NCI-H774 (cell line): ENCODE measurements around the gene CYBA.

ENCODE experiments used
- DNase-seq: peaks from one replicate; lab custom pipeline; 2025; lab: John Stamatoyannopoulos, UW

Gene CYBA

DNA sequence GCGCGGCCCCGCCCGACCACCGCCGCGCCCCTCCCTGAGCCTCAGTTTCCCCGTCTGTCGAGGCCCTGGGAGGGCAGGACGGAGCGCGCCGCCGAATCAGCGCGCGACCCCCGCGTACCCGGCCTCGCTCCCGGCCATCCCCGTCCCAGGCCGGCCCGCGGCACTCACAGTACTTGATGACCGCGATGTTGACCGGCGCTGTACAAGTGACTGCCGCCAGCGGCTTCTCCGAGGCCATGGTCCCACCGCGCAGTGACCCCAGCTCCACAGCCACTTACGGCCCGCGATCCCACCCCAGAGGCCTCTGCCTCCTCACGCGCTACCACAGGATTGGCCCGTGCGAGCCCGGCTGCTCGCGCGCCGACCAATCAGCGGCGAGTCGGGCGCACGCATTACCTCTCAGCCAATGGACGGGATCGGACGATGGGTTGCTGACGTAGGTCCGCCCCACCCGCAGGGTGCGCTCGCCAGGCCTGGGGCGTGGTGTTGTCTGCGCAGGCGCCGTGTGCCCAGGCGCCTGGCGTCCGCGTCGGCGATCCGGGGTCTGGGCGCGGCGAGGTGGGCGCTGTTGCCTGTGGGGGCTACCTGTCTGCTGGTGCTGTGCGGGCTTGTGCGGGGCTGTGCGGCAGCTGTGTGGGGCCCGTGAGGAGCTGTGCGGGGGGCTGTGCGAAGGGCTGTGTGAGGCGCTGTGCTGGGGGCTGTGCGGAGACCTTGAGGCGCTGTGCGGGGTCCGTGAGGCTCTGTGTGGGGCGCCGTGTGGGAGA lies 12.2 kb upstream of the CYBA start, which contains the start of gene MVD:
Gene MVD, minus strand, starts transcription at position 249 of the 764 bp plus-strand sequence. Its CDS starts 11 bp downstream, at position 238.
- DNase-seq: peak; percentile 90

DNA sequence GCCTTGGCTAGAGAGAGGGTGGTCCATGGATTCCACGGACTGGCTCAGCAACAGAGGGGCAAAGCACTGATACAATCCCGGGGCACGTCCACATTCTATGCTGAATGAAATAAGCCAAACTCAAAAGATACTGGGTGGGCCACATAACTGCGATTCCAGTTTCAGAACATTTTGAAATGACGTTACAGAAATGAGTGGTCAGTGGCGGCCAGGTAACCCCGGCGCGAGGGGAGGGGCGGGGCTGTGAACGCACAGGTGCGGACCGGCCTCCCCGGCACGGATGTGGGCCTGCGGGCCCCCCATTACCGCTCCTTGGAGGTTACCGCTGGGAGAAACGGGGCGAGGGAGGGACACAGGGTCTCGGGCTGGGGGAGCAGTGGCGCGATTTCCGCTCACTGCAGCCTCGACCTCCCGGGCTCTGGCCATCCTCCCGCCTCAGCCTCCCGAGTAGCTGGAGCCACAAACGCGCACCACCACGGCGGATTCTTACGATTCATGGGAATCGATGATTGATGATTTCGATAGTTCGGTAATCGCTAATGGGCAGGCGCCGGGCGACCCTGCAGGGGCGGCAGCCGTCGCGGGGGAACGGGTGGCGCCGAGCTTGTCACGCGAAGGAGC lies 11.5 kb upstream of the CYBA start:
- DNase-seq: no peak

DNA sequence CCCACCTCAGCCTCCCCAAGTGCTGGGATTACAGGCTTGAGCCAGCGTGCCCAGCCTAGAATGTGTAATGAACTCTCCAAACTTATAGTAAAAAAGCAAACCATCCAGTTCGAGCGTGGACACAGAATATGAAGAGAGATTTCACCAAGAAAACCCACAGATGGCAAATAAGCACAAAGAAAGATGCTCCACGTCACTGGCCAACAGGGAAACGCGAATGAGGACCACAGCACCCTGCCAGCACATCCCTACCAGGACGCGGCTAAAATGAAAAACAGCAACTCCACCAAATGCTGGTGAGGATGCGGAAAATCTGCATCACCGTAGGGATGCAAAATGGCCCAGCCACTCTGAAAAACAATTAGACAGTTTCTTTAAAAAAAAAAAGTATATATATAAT lies 10.6 kb upstream of the CYBA start:
- no peak for DNase-seq

DNA sequence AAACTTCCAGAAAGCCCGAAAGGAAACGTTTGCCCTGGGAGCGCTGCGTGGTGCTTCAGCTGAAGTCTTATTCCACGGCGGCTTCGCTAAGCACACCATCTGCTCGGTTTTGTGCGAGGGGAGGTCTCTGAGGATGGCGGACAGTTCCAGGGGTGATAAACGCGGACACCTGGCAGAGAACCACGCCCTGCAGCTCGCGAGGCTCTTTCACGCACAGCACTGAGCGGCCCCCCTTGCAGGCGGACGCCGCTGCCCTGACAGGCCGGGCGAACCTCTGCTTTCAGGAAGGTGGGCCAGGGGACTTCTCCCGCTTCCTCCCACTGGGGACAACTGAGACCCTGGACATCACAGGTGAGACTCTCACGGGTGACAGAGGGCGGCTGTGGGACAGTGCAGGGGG lies 8.3 kb upstream of the CYBA start:
- DNase-seq: no peak

DNA sequence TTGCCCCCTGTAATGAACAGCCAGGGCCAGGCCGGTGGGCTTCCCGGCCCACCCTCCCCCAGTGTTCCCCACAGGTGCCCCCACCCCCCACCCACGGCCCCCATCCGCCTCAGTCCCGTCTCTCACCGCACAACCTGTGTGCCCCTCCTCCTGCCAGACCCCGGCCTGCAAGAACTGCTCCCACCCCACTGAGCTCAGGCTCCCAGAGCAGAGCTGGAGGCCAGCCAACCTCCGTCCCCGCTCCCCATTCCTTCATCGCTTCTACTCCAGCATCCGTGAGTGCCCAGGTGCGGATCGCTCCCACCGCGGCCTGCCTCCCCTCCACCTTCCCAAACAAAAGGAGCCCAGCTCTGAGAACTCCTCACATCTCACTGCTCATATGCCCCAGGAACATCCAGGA lies 7.9 kb upstream of the CYBA start:
- DNase-seq: no peak

DNA sequence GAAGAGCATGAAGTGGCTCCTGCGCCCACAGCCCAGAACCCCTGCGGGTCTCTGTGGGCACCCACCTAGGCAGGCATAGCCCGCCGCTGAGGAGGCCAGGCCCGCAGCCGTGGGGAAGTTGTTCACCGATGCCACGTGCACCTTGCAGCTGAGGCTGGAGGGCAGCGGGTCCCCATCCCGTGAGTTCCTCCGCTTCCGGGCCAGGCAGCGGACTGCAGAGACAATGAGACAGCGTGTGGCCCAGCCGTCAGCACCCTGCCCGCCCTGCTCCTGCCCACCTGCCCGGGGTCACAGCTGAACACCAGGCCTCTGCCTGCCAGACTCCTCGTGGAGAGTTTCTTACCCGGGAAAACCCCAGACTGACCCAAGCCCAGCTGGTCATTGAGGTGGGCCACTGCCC lies 6.5 kb upstream of the CYBA start:
- DNase-seq: no peak

DNA sequence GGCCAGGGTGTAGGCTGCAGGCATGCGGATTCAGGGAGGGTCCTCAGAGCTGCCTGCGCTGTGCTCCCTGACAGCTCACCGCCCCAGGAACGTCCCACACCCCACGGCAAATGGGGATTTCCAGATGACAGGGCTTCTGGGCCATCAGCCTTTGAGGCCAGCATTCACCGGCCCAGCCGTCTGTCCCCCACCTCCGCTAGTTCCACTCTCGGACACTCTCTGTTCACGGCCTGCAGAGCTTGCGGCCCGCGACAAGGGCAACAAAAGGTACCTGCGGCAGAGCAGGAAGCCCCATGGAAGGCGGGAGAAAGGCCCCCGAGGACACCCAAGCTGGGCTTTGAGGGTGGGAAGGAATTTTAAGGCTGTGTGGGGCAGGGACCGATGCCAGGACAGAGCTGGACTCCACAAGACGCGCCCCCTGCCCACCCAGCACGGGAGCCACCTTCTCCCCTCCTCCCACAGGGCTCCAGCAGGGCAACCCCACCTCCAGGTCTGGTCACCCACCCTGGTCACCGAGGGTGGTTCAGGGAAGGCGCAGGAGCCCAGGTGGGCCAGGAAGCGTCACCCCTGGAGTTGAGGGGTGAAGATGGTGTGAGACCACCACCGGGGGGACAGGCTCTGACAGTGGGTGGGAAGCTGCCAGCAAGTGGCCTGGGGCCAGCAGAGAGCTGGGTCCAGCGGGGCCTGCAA lies 5.6 kb upstream of the CYBA start:
- DNase-seq: no peak

DNA sequence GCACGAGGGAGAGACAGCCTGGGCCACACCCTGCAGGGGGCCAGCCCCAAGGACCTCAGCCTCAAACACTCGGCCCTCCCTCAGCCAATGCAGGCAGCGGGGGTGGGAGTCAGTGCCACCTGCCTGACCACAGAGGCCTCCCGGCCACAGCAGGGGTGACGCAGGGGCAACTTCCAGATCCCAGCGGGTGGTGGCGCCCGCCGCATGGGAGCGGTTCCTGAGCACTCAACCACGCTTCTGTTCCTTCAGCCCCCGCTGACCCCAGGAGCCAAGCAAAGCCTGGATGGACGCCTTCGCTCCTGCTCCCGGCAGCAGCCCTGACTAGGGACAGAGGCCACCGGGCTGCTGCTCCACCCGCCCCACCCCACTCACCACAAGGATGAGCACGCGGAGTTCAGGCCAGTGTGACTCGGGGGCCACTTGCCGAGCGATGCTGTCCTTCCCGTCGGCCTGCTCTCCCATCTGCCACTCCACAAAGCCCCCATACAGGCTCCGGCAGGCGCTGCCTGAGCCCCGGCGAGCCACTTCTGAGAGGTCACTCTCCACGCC lies 5.0 kb upstream of the CYBA start:
- DNase-seq: no peak

DNA sequence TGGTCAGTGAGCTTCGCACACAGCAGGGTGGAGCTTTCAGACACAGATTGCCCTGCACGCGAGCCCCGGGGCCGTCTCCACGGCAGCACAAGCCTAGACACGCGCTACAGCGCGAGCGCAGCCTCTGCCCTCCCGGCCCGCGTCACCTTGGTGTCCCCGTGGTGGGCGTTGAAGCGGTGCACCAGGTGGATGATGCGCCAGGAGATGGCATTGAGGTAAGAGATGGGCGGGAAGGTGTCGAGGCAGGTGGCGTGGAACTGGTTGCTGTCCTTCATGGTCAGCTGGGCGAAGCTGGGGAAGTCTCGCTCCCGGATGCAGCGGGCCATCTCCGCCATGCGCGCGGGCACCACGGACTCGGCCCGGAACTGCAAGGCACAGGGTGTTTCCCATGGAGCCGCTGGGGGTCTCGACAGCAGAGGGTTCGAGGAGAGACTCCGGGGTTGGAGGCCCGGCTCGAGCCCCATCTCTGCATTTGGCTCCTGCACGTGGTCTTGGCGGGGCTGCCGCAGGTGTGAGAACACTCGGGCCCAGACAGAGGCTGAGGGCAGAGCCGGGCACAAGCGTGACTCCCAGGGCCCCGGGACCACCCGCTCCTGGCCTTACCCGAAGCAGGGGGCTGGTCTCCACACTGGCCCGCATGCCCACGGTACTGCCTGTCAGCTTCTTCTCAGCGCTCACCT lies 4.3 kb upstream of the CYBA start:
- no peak for DNase-seq

DNA sequence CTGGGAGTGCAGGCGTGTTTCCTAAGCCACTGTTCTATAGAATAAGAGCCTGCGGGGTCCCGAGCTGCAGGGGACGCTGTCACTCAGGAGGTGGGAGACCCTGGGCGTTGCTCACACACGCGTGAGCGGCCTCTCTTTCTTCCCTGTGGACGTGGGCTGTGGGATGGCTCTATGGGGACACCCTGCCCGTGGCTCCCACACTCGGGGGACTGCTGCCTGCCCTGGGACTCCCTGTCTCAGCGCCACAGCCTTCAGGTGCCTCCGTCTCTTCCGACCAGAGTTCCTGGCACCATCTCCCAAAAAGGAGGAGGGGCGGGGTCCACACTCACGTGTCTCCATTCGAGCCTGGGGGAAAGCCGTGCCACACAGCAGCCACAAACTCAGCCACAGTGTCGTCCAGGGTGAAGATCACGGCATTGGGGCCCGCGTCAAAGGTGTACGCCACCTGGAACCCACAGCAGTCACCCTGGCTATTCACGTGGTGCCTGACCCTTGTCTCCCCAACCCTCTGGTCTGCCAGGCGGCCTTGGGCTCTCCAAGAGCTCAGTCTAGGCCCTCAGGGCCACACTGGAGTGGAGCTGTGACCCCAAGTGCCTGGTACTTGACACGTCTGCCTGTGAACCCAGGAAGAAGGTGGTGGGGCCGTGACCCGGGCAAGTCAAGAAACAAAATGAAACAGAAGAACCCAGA lies 3.7 kb upstream of the CYBA start:
- no peak for DNase-seq

DNA sequence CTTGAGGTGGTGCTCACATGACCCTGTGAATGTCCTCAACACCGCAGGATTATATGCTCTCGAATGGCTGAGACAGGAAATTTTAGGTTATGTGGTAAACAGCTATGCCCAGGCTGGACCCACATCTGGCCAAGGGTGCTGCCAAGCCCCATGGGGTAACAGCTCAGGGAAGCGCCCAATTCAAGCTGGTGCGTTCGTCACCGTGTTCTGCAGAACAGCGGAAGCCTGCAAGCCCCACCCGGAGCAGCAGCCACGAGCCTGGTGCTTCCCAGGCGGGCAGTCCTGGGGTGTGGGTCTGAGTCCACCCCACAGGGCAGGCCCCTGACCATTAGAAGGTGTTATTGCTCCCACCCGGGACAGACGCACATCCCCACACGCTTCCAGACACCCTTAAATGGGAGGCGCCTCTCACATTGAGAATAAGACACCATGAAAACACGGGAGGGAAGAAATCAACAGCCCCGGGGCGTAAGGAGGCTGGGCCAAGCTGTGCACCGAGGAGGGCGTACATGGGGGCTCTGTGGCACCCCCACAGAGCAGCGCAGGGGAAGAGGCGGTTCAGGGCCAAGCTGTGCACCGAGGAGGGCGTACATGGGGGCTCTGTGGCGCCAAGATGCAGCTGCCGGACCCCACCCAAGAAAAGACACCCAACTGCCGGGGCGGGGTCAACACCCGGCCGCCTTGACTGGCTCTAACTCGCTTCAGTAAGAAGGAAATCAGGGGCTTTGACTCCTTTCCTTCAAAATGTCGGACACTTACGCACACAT lies 2.9 kb upstream of the CYBA start:
- DNase-seq: no peak

DNA sequence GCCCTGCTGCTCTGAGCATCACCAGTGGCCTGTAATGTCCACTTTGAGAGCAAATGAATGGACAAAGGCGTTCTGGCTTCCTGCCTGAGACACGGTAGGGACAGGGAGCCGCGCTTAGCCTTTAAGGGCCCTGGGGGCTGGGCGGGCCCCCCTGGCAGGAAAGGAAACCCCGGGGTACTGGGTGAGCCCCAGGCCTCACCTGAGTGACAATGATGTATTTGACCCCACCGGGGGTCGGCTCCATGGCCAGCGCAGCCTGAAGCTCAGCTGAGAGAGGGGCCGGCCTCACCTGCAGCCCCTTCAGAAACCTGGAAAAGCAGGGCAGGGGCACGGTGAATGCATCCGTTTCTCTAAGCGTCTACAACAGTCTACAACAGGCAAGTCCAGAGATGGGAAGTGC lies 2.2 kb upstream of the CYBA start:
- no peak for DNase-seq

DNA sequence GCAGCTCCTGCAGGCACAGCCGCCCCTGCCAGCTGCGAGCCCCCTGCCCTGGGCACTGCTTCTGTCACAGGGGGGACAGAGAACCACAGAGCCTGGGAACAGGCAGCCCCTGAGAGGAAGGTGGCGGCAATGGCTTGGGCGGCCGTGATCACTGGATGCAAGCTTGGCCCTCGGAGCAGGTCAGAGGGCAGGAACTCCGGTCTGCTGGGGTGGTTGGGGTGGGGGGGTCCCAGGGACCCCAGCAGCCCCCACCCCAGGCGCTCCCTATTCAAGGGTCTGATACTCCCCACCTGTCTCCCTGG lies 1.9 kb upstream of the CYBA start:
- DNase-seq: no peak

DNA sequence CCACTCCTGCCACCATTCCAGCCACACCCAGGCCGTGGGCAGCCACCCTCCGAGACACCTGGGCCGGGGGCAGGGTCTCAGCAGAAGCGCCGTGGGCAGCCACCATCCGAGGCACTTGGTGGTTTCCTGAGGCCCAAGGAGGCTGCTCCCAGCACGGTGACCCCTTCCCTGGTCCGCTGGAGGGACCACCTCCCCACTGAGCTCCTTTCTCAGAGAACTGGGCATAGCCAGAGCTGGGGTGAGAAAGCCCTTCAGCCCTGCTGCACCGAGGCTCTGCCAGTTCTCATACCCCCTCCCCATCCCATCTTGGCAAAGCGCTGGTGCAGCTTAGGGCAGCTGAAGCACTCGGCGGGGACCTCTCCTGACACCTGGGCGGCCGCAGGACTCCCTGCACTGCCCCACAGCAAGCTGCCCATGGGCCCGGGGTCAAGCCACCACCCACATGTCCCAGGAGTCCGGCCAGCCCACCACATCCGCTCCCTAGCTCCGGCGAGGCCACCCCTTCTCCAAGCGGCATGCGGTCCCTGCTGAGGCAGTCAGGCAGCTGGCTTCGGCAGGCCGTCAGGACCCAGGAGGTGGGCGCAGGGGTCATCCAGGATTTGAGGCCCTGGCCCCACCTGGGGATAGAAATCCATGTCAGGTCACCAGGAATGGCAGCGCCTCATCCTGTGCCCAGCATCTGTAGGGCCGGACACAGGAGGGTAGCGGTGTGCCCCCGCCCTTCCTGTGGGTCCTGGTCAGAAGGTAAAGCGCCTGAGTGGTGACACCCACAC lies 1.3 kb upstream of the CYBA start:
- DNase-seq: no peak

DNA sequence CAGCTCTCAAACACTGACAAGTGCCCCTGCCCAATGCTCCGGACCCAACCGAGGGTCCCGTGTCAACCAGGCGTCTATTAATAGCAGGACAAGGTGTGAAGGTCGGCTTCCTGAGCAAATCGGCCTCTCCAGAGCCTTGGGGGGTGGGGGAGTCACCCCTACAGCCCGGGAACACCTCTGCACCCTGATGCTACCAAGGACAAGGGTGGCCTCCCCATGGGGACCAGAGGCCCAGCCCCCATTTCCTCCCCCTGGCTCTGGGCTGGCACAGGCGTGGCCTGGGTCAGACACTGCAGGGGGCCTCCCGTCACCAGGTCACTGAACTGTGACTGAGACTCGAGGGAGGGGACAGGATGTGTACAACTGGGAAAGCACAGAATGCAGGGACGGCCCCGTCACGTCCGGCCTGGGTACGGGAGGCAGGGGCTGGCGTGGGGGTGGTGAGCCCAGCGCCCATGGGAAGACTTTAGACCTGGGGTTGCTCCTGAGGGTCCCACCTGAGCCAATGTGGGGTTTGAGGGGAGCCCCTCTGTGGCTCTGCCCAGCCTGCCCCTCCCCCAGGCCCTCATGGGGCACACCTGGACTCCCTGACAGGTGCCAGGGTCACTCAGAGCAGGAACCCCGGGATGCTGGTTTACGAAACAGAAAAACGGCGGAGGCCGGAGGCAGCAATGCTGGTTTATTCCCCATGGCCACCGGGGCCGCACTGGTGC lies 579 bp upstream of the CYBA start:
- no peak for DNase-seq

DNA sequence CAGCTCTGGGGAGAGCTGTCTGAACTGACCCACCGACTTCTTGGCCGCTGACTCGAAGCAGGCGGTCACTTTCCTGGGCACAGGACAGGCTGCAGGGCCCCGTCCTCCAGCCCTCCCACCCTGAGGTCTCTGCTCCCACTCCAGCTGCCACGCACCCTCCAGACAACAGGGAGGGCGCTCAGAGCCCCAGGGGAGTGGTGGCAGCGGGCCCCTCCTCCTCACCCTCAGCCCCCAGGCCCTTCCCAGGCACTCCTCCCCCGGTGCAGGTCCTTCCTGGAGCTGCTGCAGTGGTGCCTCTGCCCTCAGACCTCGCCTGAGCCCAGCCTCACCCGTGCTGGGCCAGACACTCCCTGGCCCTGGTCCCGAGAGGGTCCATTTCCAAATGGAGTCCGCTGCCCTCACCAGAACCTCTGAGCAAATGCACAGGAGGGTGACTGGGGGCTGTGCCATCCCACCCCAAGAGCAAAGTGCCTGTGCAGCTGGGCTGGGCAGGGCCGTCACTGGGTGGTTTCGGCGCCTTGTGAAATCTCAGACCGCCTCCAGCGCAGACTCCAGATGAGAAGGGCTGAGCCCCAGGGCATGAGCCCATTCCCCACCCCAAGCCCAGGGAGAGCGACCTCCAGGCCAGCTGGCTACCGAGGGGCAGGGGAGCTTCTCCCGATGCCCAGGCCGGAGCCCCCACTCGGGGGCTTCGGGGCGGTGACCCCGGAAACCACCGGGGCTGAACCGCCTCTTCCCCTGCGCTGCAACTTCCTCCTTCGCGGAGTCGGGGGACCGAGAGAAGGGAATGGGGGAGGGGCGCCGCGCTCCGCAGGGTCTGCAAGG lies 717 bp downstream of the CYBA start:
- no peak for DNase-seq

DNA sequence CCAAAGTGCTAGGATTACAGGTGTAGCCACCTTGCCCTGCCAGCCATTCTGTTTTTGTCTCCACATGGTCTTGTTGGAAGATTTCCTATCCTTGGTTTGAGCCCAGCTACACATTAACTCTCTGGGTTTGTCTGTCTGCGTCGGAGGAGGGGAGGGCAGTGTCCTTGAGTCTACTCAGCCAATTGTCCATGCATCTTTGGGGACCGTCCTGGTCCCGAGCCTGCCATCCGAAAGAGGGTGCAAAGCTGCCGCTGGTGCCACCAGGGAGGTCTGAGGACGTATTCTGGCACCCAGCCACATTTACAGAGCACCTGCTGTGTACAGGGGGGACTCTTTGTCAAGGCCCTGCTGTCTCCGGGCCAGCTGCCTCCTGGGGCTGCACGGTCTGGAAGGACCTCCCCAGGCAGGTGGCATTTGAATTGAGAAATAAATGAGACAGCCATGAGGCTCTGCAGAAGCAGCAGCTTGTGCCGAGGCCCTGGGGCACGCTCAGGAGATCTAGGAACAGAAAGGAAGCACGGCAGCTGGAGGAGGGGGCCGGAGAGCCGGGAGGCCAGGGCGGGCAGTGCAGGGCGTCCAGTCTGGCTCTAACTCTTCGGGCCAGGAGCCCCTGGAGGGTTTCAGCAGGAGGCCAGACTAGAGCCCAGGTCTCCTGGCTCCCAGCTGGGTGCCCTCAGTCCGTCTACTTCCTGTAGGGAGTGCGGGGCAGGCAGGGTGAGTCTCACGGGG lies 1.5 kb downstream of the CYBA start:
- DNase-seq: peak; percentile 26
